Mammary epithelial cell (primary cell): ENCODE data around the gene PRPS1.

Experiments used
- CTCF ChIP-seq, 2 donors: IDR thresholded peaks in 1 of 2; conservative IDR thresholded peaks in 1 of 2; 2 replicates each; pipeline ENCODE4 v1.5.1; 2011 to 2012; ENCODE audit warnings: inconsistent platforms in 2 of 2, low read length in 2 of 2, mild to moderate bottlenecking in 2 of 2, control low read depth in 1 of 2, low read depth in 1 of 2; ENCODE audit not compliant: insufficient read depth in 1 of 2; ENCODE audit errors: extremely low read depth in 1 of 2
- EZH2 ChIP-seq: IDR thresholded peaks from 2 replicates; pipeline ENCODE4 v1.6.1; 2012; ENCODE audit warnings: low read length, inconsistent platforms, borderline replicate concordance

- TF ChIP-seq CTCF (conservative IDR thresholded peaks at IDR 0.05 in 1 of 2, IDR thresholded peaks at IDR 0.05 in 1 of 2; ENCODE audit: extremely low read depth in 1 of 2, insufficient read depth in 1 of 2, low read depth in 1 of 2, low read length in 2 of 2), result no peak
- TF ChIP-seq EZH2, result no peak
Measured at GRCh38 chrX:107658660-107659059, 30.4 kb downstream of the PRPS1 start.
